KOPT-K1 (cell line): Measurements from ENCODE around the gene CYTH2.
"Not testable (repeated sequence)": the region's sequence is repeated elsewhere in the genome, so short reads cannot be mapped to it uniquely, and the experiment has no call there.

ENCODE experiments used
- H3K27ac ChIP-seq: fragments of 200-600 bp; sonication (generic); 2 replicates; pipeline ENCODE4 v1.5.1; 2016; ENCODE audit warnings: antibody characterized with exemption, mild to moderate bottlenecking, low read depth, low read length; ENCODE audit not compliant: poor library complexity, severe bottlenecking
- H3K36me3 ChIP-seq: fragments of 200-600 bp; sonication (generic); 2 replicates; pipeline ENCODE4 v1.5.1; 2017; ENCODE audit warnings: antibody characterized with exemption, mild to moderate bottlenecking, low read length, moderate library complexity; ENCODE audit not compliant: insufficient read depth
- H3K9me3 ChIP-seq: fragments of 200-600 bp; sonication (generic); 2 replicates; pipeline ENCODE4 v1.5.1; 2017; ENCODE audit warnings: antibody characterized with exemption, low read length, mild to moderate bottlenecking; ENCODE audit not compliant: insufficient read depth, poor library complexity, severe bottlenecking

CYTH2 gene

GRCh38 chr19:48478339-48479256 lies 9.4 kb downstream of the CYTH2 start:
- Histone ChIP-seq H3K9me3 (no peaks in the 10 kb centered on the region), H3K27ac (no peak overlapping the region), H3K36me3 (peaks cover 85% of the 10 kb centered on the region)

- Histone ChIP-seq H3K36me3 (peaks cover 75% of the 10 kb centered on the region), H3K27ac (no peak overlapping the region)
These were observed 10.5 kb downstream of the CYTH2 start for GRCh38 chr19:48479686-48480085.

GRCh38 chr19:48480183-48480557 lies 11.0 kb downstream of the CYTH2 start:
- no peaks in the 10 kb centered on the region for H3K9me3 ChIP-seq
- H3K36me3 ChIP-seq = peaks cover 70% of the 10 kb centered on the region
- no peak overlapping the region for H3K27ac ChIP-seq

More at GRCh38 chr19:48479686-48480085, 10.5 kb downstream of the CYTH2 start:
- H3K9me3 ChIP-seq = no peaks in the 10 kb centered on the region

GRCh38 chr19:48480558-48481500 lies 11.7 kb downstream of the CYTH2 start:
- H3K36me3 ChIP-seq = peaks cover 63% of the 10 kb centered on the region
- no peaks in the 10 kb centered on the region for H3K9me3 ChIP-seq
- no peak overlapping the region for H3K27ac ChIP-seq

- peaks cover 51% of the 10 kb centered on the region for H3K36me3 ChIP-seq
- no peaks in the 10 kb centered on the region for H3K9me3 ChIP-seq
- no peak overlapping the region for H3K27ac ChIP-seq
These were observed 12.9 kb downstream of the CYTH2 start for GRCh38 chr19:48481846-48482639.

GRCh38 chr19:48483301-48483700 lies 14.1 kb downstream of the CYTH2 start:
- Histone ChIP-seq H3K9me3 (no peaks in the 10 kb centered on the region), H3K27ac (no peak overlapping the region), H3K36me3 (peaks cover 38% of the 10 kb centered on the region)

- H3K36me3 ChIP-seq = peaks cover 28% of the 10 kb centered on the region
- H3K27ac ChIP-seq = no peak overlapping the region
- no peaks in the 10 kb centered on the region for H3K9me3 ChIP-seq
These were observed 15.2 kb downstream of the CYTH2 start for GRCh38 chr19:48484247-48484893.

GRCh38 chr19:48484931-48485612 lies 15.9 kb downstream of the CYTH2 start:
- H3K36me3 ChIP-seq = peaks cover 21% of the 10 kb centered on the region; the same call in 1 of the 2 replicates
- H3K9me3 ChIP-seq = no peaks in the 10 kb centered on the region
- no peak overlapping the region for H3K27ac ChIP-seq

- H3K36me3 ChIP-seq, H3K27ac ChIP-seq, H3K9me3 ChIP-seq: not testable (repeated sequence)
These were observed 17.5 kb downstream of the CYTH2 start for GRCh38 chr19:48486706-48487105.

- Histone ChIP-seq H3K9me3 (no peaks in the 10 kb centered on the region), H3K27ac (no peak overlapping the region), H3K36me3 (no peaks in the 10 kb centered on the region)
These were observed 18.4 kb downstream of the CYTH2 start for GRCh38 chr19:48487544-48487943.

GRCh38 chr19:48487948-48488347 lies 18.8 kb downstream of the CYTH2 start:
- H3K36me3 ChIP-seq = no peaks in the 10 kb centered on the region
- no peak overlapping the region for H3K27ac ChIP-seq
- no peaks in the 10 kb centered on the region for H3K9me3 ChIP-seq

GRCh38 chr19:48488478-48488877 lies 19.3 kb downstream of the CYTH2 start:
- H3K27ac ChIP-seq, H3K9me3 ChIP-seq, H3K36me3 ChIP-seq: not testable (repeated sequence)

- Histone ChIP-seq H3K36me3 (no peaks in the 10 kb centered on the region), H3K9me3 (no peaks in the 10 kb centered on the region), H3K27ac (no peak overlapping the region)
These were observed 20.5 kb downstream of the CYTH2 start for GRCh38 chr19:48489608-48490216.
